PC-9 (cell line): ENCODE results near the gene GPR63. TPM values are rescaled to one million over a fixed set of nuclear protein-coding genes. Genes with fewer than 3 reads are reported as not detected.

Experiments used
- BruUV-seq: library from RNA; stranded (reverse); fragments of 400-500 nt; replicated peaks from 2 replicates; lab custom pipeline; 2021; lab: Mats Ljungman, UMichigan
- CTCF ChIA-PET: fragments of 300-600 bp; sonication (Branson Sonifier 250); formaldehyde crosslinking; loops from one replicate; lab custom pipeline; 2022; ENCODE audit warnings: antibody characterized with exemption; lab: Charles Lee
- POLR2A ChIA-PET: fragments of 300-600 bp; sonication (Branson Sonifier 250); formaldehyde crosslinking; loops from one replicate; lab custom pipeline; 2022; ENCODE audit warnings: antibody characterized with exemption; ENCODE audit not compliant: unreplicated experiment; lab: Charles Lee
- DNase-seq, 2 experiments: peaks; one replicate each; pipeline versions ENCODE4 v3.0.0 to v3.0.0-alpha.2; 2015 to 2022; ENCODE audit warnings: mixed read lengths in 1 of 2
- H2AFZ ChIP-seq: fragments of 200-600 bp; sonication (generic); 2 replicates; pipeline ENCODE4 v1.8.1; 2017; ENCODE audit warnings: antibody characterized with exemption
- H3F3A ChIP-seq: fragments of 200-600 bp; sonication (generic); 2 replicates; pipeline ENCODE4 v1.8.1; 2017; ENCODE audit warnings: antibody characterized with exemption, mild to moderate bottlenecking, low read depth; ENCODE audit not compliant: insufficient read depth
- H3K27ac ChIP-seq: fragments of 200-600 bp; sonication (generic); 2 replicates; pipeline ENCODE4 v1.6.1; 2016; ENCODE audit warnings: mixed run types
- H3K27me3 ChIP-seq: fragments of 200-600 bp; sonication (generic); 2 replicates; pipeline ENCODE4 v1.6.1; 2016; ENCODE audit warnings: low read depth, mixed run types; ENCODE audit not compliant: insufficient read depth
- H3K36me3 ChIP-seq: fragments of 200-600 bp; sonication (generic); 2 replicates; pipeline ENCODE4 v1.6.1; 2016; ENCODE audit warnings: low read depth, mixed run types
- H3K4me1 ChIP-seq: fragments of 200-600 bp; sonication (generic); replicated peaks from 2 replicates; pipeline ENCODE4 v1.6.1; 2016; ENCODE audit warnings: mixed run types; ENCODE audit not compliant: insufficient read depth
- H3K4me2 ChIP-seq: fragments of 200-600 bp; sonication (generic); 2 replicates; pipeline ENCODE4 v1.6.1; 2017; ENCODE audit warnings: mixed run types
- H3K4me3 ChIP-seq: fragments of 200-600 bp; sonication (generic); 2 replicates; pipeline ENCODE4 v1.6.1; 2016; ENCODE audit warnings: mixed run types
- H3K79me2 ChIP-seq: fragments of 200-600 bp; sonication (generic); 2 replicates; pipeline ENCODE4 v1.6.1; 2017; ENCODE audit warnings: low read depth, mixed run types
- H3K9me2 ChIP-seq: fragments of 200-600 bp; sonication (generic); 2 replicates; pipeline ENCODE4 v1.8.1; 2017; ENCODE audit warnings: mild to moderate bottlenecking; ENCODE audit not compliant: insufficient read depth
- H3K9me3 ChIP-seq: fragments of 200-600 bp; sonication (generic); 2 replicates; pipeline ENCODE4 v1.8.1; 2016; ENCODE audit warnings: low read depth; ENCODE audit not compliant: insufficient read depth
- H4K20me1 ChIP-seq: fragments of 200-600 bp; sonication (generic); 2 replicates; pipeline ENCODE4 v1.8.1; 2017; ENCODE audit not compliant: insufficient read depth
- CTCF ChIP-seq: fragments of 200-600 bp; sonication (generic); conservative IDR thresholded peaks from 2 replicates; pipeline ENCODE4 v1.6.1; 2017; ENCODE audit warnings: mixed run types, antibody characterized with exemption, mild to moderate bottlenecking, moderate library complexity
- EZH2 ChIP-seq: fragments of 200-600 bp; sonication (generic); IDR thresholded peaks from 2 replicates; pipeline ENCODE4 v1.8.0; 2017; ENCODE audit warnings: antibody characterized with exemption, low read depth
- intact Hi-C: fragments of 100-400 bp; cut with micrococcal nuclease; formaldehyde crosslinking; loops from one replicate; pipeline ENCODE4 v1.10.0; 2022; ENCODE audit not compliant: unreplicated experiment
- total RNA-seq: library from RNA; stranded (reverse); gene quantifications from 2 replicates; pipeline ENCODE4 v1.2.3, GENCODE V29; 2021

The GPR63 gene
- total RNA-seq, 1 experiment from 2014 or later: 1.9 TPM

- TF ChIP-seq CTCF (no peak), EZH2 (no peak)
- Histone ChIP-seq H3F3A (no peaks in the 10 kb centered on the region), H3K36me3 (no peaks in the 10 kb centered on the region), H3K27me3 (no peaks in the 10 kb centered on the region; the same call in 1 of the 2 replicates), H3K4me1 (no peaks in the 10 kb centered on the region), H2AFZ (no peak overlapping the region), H3K4me3 (no peak overlapping the region), H3K79me2 (no peaks in the 10 kb centered on the region), H4K20me1 (no peaks in the 10 kb centered on the region), H3K9me2 (no peaks in the 10 kb centered on the region), H3K9me3 (no peaks in the 10 kb centered on the region), H3K4me2 (no peak overlapping the region), H3K27ac (no peak overlapping the region)
- CTCF ChIA-PET: no interaction called here
- DNase-seq: no peak
- POLR2A ChIA-PET: no interaction called here
- intact Hi-C loops: no loop called here
- no TSS peak for BruUV-seq
Observed at GRCh38 chr6:96861588-96861987, 24.3 kb upstream of the GPR63 start.

- no peaks in the 10 kb centered on the region for H3K4me1 ChIP-seq
- no peak overlapping the region for H3K4me3 ChIP-seq
- no peak for TF ChIP-seq EZH2
- no peak for TF ChIP-seq CTCF
- no peaks in the 10 kb centered on the region for H3F3A ChIP-seq
- ChIA-PET POLR2A (no interaction called here), CTCF (no interaction called here)
- H3K9me2 ChIP-seq: no peaks in the 10 kb centered on the region
- H4K20me1 ChIP-seq: no peaks in the 10 kb centered on the region
- H3K79me2 ChIP-seq: no peaks in the 10 kb centered on the region
- no peaks in the 10 kb centered on the region for H3K9me3 ChIP-seq
- H3K4me2 ChIP-seq: no peak overlapping the region
- H3K36me3 ChIP-seq: no peaks in the 10 kb centered on the region
- no peak for DNase-seq
- H3K27ac ChIP-seq: no peak overlapping the region
- H2AFZ ChIP-seq: no peak overlapping the region
- intact Hi-C loops: no loop called here
- BruUV-seq: no TSS peak
- H3K27me3 ChIP-seq: no peaks in the 10 kb centered on the region; the same call in 1 of the 2 replicates
Observed at GRCh38 chr6:96856856-96857255, 19.6 kb upstream of the GPR63 start.

DNA sequence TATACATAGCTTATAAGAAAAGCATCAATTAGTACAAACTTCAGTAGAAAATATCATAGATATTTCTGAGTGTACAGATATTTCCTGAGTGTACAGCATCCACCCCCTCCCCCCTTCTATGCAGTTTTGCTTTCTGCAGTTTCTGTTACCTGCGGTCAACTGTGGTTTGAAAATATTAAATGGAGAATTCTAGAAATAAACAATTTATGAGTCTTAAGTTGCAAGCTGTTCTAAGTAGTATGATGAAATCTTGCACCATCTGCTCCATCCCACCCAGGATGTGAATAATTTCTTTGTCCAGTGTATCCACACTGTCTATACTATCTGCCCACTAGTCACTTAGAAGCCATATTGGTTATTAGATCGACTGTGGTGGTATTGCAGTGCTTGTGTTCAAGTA is 15.8 kb upstream of the GPR63 start:
- Histone ChIP-seq H3K9me3 (no peaks in the 10 kb centered on the region), H3K4me2 (no peak overlapping the region), H4K20me1 (no peaks in the 10 kb centered on the region), H3K36me3 (no peaks in the 10 kb centered on the region), H3K27me3 (no peaks in the 10 kb centered on the region; the same call in 1 of the 2 replicates), H3K27ac (no peak overlapping the region), H3K79me2 (no peaks in the 10 kb centered on the region), H3F3A (no peaks in the 10 kb centered on the region), H3K4me1 (no peaks in the 10 kb centered on the region), H3K9me2 (no peaks in the 10 kb centered on the region), H3K4me3 (no peak overlapping the region), H2AFZ (no peak overlapping the region)
- ChIA-PET POLR2A (no interaction called here), CTCF (no interaction called here)
- intact Hi-C loops: no loop called here
- DNase-seq: no peak
- no TSS peak for BruUV-seq
- TF ChIP-seq CTCF: no peak
- TF ChIP-seq EZH2: no peak
